GM19193 (cell line): ENCODE results near the gene FAM181A.

ENCODE experiments used
- POLR2A ChIP-seq: IDR thresholded peaks from 4 replicates; pipeline ENCODE4 v1.6.1; 2011; ENCODE audit not compliant: insufficient read depth, insufficient read length; ENCODE audit errors: extremely low read depth

FAM181A gene

DNA sequence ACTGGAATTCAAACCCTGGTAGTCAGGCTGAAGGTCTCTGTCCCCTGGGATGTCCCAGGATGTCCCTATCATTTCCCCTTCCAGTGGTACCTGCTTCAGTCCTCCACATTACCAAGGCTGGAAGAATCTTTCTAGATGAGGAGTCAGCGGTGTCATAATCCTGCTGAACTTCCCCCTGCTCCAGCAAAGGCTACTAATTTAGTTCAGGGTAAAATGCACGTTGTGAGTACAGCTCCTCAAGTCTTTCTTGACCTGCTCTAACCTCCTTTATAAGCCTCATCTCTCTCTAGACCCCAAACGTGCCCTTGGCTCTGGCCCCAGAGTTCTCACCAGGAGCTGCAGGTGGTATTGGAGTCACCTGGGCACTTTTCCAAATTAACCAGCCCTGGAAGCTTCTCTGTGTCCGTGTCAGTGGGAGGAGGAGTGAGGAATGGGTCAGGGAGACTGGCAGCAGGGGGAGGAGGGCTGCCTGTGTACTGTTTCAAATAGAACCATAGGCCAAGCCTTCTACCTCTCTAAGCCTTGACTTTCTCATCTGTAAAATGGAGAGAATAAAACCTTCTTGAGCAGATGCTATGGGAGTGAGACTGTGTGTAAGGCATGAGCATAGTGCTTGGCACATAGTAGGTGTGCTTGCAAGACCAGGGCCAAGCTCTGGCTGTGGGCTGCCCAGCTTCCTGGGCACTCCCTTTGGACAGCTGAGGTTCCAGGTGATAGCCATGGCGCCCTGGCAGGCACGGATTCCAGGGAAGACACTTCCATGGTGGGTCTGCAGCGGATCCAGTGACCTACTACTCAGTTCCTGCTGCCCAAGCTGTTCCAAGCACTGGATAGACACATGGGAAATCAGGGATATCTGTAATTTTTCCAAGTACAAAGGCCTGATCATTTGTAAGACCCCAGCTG lies 24.7 kb downstream of the FAM181A start:
- TF ChIP-seq POLR2A, result no peak

DNA sequence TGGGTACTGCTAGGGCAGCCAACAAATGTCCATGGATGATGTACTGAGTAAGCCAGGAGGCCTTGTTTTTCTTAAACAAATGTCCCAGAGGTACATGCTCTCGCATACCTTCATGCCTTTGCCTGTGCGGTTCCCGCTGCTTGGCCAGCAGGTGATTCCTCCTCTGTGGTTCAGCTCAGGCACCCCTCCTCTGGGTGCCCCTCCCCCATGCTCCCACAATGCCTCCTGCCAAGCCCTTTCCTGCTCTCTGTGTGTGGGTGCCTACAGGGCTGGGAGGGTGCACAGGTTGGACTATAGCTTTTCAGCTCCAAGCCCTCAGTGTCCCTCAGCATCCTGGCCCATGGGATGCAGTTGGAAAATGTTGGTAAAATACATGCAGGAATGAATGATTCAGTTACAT lies 25.7 kb downstream of the FAM181A start:
- TF ChIP-seq POLR2A, result no peak

DNA sequence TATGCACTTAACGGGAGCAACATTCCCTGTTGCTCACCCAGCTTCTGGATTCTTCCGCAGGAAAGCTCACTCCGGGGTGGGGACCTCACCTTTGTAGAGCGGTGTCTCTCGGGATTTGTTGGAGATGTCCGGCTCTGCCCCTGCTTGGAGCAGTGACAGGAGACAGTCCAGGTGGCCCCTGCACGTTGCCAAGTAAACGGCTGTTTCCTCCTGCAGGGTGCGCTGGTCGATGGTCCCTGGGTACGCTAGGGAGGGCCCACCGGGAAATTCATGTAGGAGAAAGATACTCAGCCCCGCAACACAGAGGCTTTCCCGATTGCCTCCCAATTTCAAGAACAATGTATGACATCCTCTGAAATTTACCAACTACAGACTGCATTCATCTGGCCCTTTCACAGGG lies 26.1 kb downstream of the FAM181A start:
- TF ChIP-seq POLR2A, result no peak

DNA sequence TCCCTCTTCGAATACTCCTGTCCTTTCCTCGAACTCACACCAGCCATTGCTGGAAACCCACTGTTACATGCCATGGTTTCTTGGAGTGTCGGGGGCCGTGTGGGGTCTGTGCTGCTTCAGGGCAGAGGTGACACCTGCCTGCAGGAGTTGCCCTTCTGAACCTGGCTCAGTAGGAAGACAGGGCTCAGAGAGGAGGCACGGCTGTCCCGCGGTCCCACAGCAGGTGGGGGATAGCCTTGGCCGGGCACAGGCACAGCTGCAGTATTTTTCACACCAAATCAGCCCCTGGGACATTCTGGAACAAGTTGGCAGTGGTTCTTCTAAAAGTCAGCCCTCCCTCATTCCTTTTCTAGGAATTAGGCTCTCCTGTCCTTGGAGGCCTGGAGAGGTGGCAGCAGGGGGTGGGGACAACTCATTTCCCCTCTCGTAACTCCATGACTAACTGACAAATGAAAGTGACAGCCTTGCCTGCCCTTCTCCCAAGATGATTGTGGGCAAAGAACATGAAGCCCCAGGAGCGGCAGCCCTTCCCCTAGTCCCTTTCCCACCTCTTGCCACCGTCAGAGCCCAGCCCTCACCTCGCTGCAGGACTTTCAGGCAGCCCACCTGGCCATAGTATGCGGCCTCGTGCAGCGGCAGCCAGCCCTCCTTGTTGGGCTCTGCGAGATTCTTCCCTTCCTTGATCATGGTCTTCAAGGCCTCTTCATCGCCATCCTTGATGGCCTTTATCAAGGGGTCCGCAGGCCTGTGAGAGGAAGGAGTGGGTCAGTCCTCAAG lies 26.8 kb downstream of the FAM181A start:
- peak; percentile 20 for TF ChIP-seq POLR2A

DNA sequence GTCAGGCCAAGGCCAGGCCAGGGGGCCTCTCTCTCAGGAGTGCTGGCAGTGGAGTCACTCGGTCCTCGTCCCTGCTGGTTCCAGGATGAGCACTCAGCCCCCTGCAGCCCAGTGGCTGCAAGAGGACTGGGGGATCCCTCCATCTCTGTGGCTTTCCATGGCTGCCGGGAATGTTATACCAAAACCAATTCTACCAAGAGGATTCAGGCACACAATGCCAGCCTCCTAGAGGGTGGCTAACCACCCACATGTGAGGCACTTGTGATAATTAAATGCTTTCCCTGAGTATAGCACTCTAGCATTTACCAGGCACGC lies 27.3 kb downstream of the FAM181A start:
- no peak for TF ChIP-seq POLR2A

DNA sequence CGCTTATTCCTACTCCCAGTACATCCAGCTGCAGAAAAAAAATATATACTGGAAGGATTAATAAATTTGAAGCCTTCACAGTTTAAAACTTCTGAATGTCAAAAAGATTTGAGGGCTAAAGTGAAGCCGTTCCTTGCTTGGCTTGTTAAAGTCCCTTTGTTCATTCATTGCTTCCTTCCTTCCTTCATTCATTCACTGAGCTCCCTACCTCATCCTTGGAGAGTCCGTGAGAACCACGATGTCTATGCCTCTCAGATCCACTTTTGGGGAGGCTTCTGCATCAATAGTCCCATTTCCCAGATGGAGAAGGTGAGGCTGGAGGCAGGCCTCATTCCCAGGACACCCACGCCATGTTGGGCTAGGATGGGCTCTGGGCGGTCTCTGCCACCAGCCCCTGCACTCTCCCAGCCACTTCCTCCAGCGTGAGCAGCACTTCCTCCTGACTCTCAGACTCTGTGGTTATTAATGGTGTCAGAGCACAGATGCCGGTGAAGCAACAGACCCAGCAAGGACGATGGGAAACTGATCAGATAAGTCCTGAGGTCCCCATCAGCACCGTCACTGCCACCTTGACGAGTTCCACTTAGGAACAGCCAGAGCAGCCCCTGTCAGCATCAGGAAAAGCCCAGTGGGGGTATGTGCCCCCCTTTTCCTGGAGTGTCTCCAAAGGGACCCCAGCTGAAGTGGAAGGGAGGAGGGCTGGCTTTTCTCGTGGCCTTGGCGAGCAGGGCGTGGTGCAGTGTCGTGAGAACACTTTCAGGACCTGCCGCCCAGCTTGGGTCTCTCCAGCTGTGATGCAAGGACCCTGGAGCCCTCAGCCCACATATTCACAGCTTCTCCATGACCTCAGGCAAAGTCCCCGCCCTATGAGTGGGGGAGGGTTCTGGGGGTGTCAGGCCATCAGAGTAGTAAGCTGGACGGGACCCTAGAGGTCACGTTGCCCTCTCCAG lies 28.0 kb downstream of the FAM181A start:
- peak; percentile 70 for TF ChIP-seq POLR2A

DNA sequence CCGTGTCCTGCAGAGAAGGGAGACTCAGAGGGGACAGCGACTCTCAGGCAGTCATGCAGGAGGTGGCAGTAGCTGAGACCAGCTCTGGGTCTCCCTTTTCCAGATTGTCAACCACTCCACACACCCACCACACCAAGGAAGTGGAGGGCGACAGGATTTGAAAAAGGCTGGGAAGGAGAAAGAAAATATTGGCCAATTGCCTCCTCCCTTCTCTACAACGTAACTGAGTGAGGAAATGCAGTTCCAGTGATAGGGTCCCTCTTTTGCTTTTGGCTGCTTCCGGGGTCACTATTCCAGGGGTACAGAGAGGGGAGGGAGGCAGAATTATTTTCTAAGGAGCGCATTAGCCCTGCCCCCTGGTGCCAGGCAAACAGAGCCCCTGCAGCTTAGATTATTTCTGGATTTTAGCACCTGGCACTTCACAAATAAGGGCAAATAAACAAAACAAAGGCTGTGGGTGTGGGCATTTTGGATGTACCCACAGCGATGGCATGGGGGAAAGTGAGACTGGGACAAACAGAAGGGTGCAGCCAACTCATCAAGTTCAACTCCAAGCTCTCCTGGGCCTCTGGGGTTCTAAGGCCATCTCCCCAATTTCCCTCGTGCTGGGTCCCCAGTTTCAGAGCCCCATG lies 28.8 kb downstream of the FAM181A start:
- no peak for TF ChIP-seq POLR2A

DNA sequence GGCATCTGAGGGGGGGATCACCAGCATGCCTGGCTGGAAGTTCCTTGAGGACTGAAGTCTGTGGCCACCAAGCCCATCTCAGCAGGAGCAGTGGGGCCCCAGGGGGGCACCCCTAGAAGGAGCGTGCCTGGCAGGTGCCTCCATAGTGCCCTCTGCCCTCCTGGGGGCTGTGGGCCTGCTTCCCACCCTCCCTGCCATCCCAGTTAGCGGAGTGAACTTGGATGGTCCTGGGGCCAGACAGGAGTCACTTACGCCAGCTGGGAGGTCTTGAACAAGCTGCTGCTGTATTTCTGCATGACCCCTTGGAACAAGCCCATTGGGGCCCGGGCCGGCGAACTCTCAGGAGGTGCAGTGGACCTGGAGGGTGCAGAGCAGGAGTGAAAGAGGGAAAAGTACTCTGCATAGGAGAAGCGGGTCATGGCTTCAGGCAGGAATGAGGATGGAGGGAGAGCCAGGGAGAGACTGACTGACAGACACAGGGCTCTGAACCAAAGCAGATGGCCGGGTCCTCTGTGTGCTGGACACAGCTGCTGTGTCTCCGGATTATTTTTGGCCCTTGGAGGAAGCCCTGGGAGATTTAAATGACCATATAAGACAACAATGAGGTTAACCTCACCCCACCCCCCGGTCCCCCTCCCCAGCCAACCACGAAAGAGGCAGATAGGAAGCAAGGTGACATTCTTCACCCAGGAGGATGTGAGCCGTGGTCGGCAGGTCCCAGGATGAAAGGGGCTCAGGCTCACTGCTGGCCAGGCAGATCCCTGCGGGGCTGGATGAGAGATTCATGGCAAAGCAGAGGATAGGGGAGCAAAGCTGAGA lies 29.6 kb downstream of the FAM181A start:
- TF ChIP-seq POLR2A, result peak; percentile 8

DNA sequence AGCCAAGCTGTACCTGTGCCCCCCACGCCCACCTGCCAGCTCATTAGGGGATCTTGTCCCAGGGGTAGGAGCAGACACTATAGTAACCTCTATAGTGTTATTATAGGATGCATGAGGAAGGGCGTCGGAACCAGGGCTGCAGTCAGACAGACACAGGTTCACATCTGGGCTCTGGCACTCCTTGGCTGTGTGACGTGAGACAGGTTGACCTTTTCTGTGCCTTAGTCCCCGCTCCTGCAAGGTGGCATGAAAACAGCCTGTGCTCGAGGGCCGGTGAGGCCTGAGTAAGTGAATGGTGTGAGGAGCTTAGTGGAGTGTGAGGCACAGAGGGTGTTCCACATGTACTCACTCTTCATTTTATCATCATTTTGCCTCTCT lies 30.2 kb downstream of the FAM181A start:
- no peak for TF ChIP-seq POLR2A

DNA sequence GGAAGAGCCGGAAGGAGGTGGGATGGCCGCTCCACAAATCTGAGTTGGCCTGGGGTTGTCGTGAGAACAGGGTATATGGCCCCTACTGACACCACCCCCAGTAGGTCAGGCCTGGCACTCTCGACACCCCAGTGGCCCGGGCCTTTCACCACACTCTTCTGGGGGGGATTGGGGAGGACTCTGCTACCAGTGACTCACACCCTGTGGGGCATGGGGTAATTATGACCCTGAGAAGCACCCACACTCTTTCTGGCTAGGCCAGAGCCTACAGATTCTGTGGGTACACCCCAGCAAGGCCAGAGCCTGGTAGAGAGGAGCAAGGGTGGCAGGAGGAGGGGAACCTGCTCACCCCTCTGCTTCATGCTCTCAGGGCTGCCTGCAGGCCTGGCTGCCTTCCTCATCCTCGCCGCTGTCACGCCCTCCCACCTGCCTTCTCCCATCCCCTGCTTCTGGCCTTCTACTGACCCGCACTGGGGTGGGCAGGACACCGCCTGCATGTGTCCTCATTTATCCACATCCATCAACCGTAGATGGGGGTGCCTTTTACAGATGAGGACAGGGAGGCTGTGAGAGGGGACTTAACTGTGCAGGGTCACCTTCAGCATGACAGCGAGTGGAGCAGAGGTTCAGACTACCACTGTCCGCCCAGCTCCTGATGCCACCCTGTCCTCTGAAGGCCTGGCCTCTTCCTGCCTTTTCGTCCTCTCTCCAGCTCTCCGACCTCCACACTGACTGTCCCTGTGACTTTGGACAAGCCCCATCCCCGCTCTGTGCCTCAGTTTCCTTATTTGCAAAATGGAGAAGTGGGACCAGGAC lies 30.8 kb downstream of the FAM181A start:
- peak; percentile 21 for TF ChIP-seq POLR2A

DNA sequence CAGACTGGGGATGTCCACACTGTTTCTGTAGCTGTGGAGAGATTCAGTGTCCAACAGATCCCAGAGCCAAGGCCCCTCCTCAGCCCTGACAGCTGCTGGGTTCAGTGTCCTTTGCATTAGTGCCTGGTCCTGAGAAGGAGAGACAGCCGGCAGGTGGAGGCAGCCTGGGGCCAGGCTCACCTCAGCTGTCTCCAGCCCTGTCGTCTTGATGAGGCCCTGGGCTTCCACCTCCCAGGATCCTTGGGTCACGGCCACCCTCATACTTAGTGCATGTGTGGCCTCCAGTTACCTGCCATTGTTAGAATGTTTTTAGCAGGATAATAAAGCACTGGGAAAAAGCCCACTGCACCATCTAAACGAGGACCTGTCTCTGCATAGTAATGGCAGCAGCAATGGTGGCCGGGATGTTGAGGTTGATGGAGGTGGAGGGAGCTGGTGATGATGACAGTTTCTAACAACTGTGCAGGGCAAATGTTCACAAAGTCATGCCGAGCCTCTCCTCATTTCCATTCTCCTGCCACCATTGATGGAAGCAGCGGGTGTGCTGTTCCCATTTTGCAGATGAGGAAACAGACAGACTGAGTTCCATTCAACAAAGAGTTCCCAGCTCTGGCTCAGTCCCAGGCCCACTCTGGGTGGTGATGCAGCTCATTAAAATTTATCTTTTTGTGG lies 31.6 kb downstream of the FAM181A start:
- no peak for TF ChIP-seq POLR2A

DNA sequence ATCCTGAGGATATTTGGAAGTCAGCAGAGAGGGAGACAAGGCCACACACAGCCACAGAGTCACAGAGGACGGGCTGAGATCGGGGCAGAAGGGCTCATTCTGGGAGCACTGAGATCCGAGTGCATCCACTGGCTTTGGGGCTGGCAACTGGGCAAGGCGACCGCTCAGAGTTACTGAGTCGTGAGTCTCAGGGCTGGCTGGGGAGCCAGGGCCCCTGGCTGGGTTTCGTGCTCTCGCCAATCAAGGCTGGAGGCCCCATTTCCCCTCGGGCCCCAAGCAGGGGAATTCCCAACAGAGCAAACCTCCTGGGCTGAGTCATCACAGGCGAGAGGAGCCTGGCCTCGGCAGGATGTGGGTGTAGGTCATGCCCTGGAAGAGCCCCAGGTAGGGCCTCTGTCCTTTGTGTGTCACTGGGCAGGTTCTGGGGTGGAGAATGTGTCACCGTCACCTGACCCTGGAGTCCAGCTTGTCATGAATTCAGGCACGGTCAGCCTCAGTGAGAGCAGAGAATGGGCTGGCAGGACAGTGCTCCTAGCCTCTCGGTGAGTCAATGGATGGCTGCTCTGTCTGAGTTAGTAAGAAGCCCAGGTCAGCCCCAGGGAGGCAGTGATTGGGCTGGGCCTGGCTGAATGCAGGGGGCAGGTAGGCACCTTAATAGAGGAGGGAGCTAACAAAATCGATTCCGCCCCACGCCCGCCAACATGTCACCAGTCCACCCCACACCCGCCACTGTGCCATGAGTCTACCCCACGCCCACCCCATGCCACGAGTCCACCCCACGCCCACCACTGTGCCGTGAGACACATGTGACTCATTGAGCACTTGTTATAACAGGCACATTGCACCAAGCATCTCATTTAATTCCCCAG lies 32.3 kb downstream of the FAM181A start:
- TF ChIP-seq POLR2A, result peak; percentile 87

DNA sequence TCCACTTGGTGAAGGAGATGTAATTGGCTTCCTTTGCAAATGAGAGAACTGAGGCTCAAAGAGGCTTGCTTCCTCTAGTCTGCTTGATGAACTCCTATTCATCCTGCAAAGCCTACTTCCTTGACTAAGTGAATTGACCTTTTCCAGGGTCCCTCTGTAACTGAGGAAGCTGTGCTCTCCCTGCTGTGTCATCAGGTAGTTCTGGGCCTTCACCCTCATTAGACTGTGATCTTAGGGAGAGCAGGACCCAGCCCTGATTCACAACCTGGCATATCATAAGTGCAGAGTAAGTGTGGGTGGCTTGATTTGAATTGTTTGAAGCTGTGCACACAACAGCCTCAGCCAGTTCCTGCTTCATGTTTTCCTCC lies 32.9 kb downstream of the FAM181A start:
- TF ChIP-seq POLR2A, result no peak
